Right renal cortex interstitium (tissue), 3 donors: ENCODE results near the gene EHMT1. TPM values are rescaled to one million over a fixed set of nuclear protein-coding genes. Genes with fewer than 3 reads are reported as not detected.
"Not testable (repeated sequence)": the region's sequence is repeated elsewhere in the genome, so short reads cannot be mapped to it uniquely, and the experiment has no call there.

ENCODE experiments used
- DNase-seq, 3 donors: peaks; one replicate each; pipeline ENCODE4 v3.0.0-alpha.2; 2013; ENCODE audit warnings: low read depth in 3 of 3, low spot score in 2 of 3
- polyA plus RNA-seq, 3 donors: library from polyadenylated mRNA; unstranded; fragments of 120-200 nt; gene quantifications; one replicate each; pipeline ENCODE4 v1.2.1, GENCODE V29; 2013; ENCODE audit not compliant: insufficient read length in 3 of 3

The EHMT1 gene
- polyA plus RNA-seq, 3 donors, result 68.5 to 72.0 (median 70.1) TPM

DNA sequence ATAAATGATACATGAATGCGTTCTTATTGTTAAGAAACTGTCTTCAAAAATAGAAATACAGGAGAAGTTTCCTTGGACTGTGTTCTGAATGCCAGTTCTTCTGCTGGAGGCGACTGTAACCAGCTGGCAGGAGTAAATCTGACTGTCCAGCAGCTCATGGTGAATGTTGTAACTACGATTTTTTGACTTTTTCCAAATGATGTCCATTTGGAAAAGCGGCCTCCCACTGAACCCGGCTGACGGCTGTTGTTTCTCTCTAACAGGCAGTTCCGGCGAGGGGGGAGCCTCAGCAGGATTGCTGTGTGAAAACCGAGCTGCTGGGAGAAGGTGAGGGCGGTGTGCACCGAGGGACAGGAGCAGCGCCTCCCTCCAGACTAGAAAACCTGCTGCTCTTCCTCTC lies 91.9 kb downstream of the EHMT1 start:
- DNase-seq, result peak; percentile 25 to 63 (median 39)

DNA sequence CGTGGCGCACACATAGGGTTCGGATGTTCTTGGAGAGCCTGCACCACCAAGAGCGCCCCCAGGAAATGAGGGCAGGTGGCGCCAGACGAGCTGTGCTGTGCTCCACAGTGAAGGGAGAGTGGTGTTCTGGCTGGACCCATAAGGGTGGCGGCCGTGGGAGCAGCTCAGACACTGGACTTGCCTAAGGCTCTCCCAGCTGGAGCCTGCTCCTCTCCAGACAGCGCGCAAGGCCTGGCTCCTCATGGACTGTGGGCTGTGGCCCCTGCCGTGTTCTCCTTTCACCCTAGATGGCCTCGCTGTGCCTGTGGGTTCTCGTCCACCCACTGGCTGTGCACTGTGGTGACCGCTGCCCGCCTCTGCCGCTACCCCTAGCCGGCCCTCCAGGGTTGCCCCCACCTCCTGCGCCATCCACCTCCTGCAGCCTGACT lies 92.9 kb downstream of the EHMT1 start:
- DNase-seq, result no peak

DNA sequence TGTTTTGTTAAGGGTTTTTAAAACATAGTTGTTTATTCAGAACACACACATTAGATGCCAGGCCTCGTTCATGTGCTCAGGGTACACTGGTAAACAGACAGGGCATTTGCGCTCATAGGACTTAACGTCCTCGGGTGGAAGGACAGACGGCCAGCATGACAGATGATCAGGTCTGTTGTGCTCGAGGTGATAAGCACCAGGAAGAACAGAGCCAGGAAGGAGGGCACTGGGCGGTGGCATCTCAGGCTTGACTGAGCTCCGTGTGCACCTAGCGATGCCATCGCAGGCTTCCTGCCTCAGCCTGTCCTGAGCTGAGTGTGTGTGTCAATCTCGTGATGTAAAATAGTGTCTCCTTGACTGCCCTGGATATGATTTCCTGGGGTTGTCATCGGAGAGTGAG lies 96.5 kb downstream of the EHMT1 start:
- no peak for DNase-seq

DNA sequence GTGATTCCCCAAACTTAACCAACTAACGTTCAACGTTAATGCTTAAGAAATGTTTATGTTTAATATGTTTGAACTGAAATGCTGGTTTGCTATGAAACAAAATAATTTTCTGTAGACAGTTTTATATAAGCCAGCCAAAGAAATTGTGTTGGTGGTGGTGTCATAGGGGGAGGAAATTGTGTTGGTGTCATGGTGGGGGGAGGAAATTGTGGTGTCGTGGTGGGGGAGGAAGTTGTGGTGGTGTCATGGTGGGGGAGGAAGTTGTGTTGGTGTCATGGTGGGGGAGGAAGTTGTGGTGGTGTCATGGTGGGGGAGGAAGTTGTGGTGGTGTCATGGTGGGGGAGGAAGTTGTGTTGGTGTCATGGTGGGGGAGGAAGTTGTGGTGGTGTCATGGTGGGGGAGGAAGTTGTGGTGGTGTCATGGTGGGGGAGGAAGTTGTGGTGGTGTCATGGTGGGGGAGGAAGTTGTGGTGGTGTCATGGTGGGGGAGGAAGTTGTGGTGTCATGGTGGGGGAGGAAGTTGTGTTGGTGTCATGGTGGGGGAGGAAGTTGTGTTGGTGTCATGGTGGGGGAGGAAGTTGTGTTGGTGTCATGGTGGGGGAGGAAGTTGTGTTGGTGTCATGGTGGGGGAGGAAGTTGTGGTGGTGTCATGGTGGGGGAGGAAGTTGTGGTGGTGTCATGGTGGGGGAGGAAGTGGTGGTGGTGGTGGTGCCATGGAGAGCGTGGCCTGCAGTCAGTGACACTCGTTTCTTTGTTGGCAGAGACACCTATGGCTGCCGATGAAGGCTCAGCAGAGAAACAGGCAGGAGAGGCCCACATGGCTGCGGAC lies 97.3 kb downstream of the EHMT1 start:
- not testable (repeated sequence) for DNase-seq

DNA sequence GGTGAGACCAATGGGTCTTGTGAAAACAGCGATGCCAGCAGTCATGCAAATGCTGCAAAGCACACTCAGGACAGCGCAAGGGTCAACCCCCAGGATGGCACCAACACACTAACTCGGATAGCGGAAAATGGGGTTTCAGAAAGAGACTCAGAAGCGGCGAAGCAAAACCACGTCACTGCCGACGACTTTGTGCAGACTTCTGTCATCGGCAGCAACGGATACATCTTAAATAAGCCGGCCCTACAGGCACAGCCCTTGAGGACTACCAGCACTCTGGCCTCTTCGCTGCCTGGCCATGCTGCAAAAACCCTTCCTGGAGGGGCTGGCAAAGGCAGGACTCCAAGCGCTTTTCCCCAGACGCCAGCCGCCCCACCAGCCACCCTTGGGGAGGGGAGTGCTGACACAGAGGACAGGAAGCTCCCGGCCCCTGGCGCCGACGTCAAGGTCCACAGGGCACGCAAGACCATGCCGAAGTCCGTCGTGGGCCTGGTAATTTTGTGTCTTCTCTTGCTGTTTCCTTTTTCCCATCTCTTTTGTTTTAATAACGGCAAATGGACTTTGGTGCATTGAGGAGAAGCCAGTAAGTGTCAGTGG lies 98.0 kb downstream of the EHMT1 start:
- no peak for DNase-seq

DNA sequence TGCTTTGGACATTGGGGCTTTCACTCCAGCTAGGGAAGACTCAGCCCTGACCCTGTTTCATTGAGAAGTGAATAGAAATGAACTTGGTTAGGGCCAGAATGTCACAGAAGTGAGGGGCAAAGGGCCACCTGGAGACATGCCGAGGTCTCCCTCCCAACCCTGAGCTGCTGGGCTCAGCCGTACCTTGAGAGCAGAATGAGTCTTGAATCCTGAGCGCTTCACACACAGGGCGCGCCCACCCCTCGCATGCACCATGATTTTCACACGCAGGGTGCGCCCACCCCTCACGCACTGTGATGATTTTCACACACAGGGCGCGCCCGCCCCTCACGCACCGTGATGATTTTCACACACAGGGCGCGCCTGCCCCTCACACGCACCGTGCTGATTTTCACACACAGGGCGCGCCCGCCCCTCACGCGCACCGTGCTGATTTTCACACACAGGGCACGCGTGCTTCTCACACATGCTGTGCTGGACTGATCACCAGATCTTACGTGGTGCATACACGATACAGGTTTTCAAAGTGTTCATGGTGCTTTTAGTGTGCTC lies 99.0 kb downstream of the EHMT1 start:
- no peak for DNase-seq

DNA sequence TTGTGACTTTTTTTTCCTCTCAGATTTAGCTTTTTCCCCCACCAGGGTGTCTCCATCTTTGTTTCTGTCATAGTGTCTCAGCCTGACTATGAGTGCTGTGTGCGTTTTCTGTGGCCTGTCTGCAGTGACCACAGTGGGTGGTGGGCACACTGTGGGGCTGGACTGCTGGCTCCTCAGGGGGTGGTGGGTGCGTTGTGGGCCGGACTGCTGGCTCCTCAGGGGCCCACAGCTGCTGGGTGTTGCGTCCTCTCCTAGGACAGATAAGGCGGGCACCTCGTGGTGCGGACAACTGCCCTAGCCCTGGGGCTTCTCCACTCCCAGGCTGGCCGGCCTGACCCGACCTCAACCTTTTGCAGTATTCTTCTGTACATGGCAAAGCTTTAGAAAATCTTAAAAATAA lies 100.4 kb downstream of the EHMT1 start:
- no peak for DNase-seq

DNA sequence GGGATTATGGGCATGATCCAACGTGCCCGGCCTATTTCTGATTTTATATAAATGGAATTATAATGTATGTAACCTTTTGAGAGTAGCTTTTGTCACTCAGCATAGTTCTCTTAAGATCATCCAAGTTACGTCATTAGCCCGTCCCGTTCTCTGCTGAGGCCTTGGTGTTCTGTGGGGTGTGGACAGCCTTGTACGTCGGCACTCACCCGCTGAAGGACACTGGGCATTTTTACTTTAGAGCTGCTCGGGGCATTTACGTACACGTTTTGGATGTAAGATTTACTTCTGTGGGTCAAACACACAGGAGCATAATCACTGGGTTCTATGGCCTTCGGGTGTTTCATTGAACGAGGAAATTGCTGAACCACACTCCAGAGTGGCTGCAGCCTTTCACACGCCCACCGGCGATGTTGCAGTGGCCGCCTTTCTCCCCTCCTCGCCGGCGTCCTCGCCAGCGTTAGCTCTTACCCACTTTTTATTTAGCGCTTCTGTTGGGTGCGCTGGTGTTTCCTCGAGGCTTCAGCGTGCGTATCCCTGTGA lies 101.8 kb downstream of the EHMT1 start:
- no peak for DNase-seq

DNA sequence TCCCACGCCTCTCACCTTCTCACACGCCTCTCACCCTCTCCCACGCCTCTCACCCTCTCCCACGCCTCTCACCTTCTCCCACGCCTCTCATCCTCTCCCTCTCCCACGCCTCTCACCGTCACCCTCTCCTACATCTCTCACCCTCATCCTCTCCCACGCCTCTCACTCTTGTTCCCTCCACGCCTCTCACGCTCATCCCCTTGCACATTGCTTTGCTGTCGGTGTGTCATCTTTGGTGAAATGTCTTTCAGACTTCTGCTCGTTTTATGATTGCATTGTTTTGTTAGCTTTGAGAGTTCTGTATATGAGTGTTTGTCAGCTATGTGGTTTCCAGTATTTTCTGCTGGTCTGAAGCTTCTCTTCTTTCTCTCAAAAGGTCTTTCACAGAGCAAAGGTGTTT lies 102.7 kb downstream of the EHMT1 start:
- no peak for DNase-seq

DNA sequence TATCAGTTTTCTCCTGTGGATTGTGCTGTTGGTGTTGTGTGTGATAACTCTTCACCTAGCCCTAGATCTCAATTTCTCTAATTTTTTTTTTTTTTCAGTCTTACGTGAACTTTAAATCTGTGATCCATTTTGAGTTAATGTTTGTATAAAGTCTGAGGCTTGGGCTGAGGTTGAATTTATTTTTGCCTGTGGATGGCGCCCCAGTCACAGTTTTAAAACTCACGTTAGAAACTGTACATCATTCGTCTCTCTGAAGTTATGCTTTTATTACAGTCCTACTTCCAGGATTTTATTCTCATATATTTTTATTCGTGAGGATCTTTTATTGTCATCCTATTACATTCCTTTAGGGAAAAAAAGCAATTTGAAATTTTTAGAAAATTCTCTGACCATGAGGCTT lies 103.1 kb downstream of the EHMT1 start:
- DNase-seq, result no peak

DNA sequence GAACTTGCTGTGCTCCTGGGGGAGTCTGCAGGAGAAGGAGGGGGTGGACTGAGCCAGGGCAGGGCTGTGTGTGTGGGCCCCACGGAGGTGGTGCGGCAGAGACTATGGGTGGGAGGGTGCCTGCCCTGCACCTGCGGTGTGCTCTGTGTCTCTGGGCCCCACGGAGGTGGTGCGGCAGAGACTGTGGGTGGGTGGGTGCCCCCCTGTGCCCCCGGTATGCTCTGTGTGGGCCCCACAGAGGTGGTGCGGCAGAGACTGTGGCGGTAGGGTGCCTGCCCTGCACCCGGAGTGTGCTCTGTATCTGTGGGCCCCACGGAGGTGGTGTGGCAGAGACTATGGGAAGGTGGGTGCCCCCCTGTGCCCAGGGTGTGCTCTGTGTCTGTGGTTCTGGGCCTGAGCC lies 103.7 kb downstream of the EHMT1 start:
- DNase-seq, result no peak

DNA sequence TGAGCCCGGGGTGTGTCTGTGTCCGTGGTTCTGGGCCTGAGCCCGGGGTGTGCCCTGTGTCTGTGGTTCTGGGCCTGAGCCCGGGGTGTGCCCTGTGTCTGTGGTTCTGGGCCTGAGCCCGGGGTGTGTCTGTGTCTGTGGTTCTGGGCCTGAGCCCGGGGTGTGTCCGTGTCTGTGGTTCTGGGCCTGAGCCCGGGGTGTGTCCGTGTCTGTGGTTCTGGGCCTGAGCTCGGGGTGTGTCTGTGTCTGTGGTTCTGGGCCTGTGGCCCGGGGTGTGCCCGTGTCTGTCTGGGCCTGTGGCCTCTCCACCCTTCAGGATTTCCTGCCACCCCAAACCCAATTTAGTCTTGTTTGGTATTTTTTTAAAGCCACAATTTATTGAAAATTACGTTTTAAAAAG lies 104.6 kb downstream of the EHMT1 start:
- DNase-seq, result not testable (repeated sequence)

DNA sequence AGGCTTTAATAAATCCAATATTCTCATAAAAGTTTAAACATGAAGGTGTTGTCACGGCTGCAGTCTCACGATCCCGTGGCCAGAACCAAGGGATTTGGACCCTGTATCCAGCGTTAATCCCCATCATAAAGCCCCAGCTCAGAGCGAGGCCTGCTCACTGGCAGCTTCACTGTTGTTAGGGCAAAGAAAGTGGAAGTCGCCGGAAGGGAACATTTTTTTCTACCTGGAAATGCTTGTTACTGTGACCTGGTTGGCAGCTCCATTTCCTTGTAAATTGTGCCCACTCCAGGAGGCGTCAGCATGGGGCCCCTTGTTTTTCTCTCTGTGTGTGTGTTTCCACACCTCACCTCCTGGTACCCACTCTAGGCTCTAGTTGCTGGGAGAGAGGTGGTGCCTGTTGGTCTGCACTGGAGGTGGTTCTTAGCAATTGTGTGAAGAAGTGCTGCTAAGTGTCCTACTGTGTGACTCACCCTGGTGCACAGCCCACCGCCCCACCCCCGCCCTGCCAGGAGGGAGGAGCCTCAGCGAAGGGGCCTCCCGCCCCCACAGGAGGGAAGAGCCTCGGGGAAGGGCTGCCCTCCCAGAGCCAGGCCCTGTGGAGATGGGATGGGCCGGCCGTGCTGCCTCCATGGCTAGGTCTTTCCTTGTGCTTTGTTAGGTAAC lies 105.1 kb downstream of the EHMT1 start:
- no peak for DNase-seq

DNA sequence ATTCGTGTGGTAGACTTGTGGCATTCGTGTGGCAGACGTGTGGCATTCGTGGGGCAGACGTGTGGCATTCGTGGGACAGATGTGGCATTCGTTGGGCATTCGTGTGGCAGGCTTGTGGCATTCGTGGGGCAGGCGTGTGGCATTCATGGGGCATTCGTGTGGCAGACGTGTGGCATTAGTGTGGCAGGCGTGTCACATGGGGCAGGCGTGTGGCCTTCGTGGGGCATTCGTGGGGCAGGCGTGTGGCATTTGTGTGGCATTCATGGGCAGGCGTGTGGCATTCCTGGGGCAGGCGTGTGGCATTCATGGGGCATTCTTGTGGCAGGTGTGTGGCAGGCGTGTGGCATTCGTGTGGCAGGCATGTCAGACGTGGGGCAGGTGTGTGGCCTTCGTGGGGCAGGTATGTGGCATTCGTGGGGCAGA lies 106.0 kb downstream of the EHMT1 start:
- no peak for DNase-seq

DNA sequence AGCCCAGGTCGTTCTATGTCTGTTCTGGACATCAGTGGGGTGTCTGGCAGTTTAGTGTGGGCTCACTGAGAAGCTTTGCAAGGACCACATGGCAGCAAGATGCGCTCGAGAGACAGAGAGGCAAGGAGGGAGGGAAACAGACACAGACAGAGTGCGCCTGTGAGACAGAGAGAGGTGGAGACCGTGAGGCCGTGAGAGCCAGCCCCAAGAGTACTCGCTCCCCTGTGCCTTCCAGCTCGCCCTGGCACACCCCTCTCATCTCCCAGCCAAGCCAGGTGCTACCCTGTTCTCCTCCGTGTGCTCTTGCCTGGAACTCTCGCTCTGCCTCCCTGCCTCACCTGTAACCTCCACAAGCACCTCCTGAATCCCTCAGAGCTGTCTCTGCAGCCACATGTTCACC lies 106.8 kb downstream of the EHMT1 start:
- no peak for DNase-seq

DNA sequence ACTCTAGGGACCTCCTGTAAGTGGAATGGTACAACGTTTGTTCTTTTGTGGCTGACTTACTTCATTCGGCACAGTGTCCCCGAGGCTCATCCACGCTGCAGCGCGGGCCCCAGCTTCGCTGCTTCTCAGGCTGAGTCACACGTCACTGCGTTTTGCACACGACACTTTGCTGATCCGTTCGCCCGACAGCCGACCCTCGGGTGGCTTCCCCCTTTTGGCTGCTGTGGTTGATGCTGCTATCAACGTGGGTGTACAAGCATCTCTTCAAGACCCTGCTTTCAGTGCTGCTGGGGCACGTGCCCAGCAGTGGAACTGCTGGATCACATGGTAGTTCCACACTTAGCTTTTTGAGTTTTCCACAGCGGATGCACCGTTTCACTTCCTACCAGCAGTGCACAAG lies 107.5 kb downstream of the EHMT1 start:
- DNase-seq, result not testable (repeated sequence)

DNA sequence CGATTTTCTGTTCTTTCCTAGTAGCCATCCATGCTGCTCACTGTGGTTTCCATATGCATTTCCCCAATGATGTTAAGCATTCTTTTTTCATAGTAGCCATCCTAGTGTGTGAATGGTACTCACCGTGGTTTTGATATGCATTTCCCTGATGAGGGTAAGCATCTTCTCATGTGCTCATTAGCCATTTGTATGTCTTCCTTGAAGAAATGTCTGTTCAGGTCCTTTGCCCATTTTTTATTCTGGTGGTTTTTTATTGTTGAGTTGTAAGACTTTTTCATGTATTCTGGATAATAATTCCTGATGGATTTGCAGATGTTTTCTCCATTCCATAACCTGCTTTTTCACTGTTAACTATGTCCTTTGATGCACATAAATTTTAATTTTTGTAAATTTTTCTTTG lies 108.0 kb downstream of the EHMT1 start:
- DNase-seq, result no peak

DNA sequence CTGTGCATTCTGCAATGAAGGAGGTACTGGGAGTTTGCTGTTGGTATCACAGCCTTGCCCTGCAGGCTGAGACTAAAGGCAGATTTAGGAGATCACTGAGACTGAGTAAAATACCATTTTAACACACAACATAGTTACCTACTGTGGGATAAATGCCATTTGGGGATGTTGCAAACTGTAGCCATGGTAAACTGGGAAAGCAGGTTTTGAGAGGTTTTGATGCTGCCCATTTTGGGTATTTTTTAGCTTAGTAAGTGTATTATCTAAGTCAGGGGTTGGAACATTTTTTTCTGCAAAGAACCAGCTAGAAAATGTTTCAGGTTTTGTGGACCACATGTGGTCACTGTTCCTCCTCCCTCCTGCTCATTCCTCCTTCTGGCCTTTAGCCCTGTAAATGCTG lies 108.9 kb downstream of the EHMT1 start:
- no peak for DNase-seq

DNA sequence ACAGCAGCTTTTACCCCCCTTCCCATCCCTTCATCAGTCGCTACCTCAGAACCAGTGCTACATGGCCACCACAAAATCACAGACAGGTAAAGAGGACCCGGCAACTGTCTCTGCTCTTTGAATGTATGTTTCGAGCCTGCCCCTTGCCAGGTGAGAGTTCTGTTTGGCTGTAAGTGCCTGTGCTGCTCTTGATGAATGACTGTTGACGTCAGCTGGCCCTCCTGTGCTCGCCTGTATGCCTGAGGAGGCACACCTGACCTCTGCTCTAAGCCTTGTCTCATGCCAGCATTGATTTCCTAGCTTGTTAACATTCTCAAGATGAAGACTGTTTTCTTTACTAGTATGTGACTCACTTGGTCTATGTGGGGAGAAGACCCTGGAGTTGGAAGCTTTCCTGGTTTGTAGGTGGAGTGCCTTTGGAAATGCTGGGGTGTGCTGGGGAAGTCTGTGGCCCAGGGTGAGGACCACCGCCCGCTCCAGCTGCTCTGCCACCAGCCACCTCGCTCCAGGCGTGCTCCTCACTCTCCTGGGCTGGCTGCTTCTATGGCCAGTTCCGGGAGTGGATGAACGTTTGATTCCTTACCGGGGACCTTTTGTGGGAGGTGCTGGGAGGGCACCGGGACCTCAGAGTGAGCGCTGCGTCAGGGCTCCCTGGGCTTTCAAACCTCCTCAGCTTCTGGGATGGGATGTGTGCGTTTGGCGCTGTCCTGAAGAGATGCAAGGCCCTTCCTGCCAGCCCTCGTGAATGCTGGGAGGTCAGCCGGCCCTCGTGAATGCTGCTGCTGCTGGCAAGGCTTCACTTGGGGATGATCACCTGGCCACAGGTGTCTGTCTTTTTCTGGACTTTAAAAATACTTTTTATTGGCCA lies 109.9 kb downstream of the EHMT1 start:
- no peak for DNase-seq

DNA sequence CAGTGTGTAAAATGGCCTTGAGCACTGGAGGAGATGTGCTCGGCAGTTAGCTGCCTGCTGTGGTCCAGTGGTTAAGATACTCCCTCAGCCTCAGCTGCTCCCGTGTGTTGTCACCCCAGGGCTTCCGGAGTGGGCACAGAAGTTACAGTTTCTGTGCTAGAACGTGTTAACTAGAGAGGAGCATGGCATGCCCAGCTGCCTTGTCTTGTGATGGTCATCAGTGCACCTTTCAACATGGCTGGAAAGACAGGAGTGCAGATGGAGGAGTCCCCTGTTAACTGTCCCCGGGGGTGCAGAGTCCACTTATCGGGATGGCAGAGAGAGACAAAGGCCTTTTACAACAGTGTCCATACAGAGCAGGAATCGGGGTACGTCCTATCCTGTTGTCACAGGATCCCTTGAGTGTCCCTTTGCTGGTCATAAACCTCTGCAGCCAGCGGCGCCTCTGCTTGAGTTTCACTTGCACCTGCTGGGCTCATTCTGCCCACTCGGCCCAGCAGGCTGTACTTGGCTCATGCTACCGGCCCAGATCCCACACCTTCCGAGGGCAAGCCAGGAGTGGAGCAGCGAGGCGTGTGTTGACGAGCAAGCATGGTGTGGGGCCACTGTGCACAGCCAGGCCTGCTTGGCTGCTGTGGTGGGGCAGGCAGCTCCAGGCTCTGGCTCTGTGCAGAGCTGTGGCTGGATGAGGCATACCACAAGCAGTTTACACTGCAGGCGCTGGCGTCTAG lies 112.6 kb downstream of the EHMT1 start:
- DNase-seq, result no peak
